T-helper 1 cell (primary cell): ENCODE results near the gene TNFAIP2.
A peak's percentile ranks its signal among the peaks of the same experiment; 100 is the strongest.
"Not testable (repeated sequence)": the region's sequence is repeated elsewhere in the genome, so short reads cannot be mapped to it uniquely, and the experiment has no call there.

Experiments used
- DNase-seq, 5 donors: peaks; one replicate each; pipeline ENCODE4 v3.0.0-alpha.2; 2012 to 2020

TNFAIP2 gene

GRCh38 chr14:103135333-103136260 lies 12.3 kb downstream of the TNFAIP2 start:
- DNase-seq: no peak

DNA sequence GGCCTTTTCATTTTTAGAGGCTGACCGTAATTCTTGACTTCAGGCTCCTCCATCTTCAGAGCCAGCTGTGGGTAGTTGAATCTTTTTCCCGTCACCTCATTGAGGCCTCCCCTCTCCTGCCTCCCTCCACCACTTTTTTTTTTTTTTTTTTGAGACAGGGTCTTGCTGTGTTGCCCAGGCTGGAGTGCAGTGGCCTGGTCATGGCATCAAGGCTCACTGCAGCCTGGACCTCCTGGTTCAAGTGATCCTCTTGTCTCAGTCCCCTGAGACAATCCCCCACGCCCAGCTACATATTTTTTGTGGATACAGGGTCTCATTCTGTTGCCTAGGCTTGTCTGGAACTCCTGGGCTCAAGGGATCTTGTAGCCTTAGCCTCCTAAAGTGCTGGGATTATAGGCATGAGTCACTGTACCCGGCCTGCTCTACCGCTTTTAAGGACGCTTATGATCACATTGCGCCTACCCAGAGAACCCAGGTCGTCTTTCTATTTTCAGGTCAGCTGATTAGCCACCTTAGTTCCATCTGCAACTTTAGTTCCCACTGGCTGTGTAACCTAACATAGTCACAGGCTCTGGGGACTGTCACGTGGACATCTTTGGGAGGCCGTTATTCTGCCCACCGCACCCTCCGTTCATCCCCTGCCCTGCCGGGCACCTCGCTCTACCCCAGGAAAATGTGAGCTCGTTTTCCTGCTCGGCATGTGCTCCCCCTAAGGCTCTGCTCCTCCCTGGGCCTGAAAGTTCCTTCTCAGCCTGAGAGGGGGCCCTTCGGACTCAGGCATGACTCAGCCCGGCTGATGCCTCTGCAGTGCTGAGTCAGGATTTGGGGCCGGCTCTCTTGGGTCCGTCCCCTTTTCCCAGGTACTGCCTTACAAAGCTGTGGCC lies 13.4 kb downstream of the TNFAIP2 start:
- no peak for DNase-seq

DNA sequence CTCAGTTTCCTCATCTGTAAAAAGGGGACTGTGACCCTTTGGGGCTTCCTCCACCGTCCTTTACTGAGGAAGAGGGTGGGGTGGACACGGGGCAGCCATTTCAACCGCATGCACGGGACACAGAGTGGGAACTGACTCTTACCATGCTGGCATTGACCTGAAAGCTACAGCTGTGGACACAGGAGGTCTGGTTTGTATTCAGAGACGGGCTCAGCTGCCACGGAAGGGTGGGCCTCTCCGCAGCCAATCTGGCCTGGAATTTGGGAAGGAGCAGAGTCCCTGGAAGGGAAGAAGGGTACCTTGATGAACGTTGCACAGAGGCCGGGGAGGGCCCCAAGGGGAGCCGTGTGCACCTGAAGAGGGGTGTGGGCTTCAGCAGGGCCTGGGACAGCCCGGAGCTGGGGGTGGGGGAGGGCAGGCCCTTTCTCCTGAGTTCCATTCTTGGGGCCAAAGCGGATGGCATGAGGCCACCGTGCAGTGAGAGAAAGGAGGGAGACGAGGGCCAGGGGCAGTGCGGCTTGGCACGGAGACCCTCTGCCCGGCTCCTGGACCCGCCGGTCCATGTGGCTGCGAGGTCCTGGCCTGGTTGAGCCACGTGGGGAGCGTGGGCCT lies 14.5 kb downstream of the TNFAIP2 start:
- no peak for DNase-seq

- DNase-seq: no peak
Observed at GRCh38 chr14:103138301-103139131, 15.3 kb downstream of the TNFAIP2 start.

DNA sequence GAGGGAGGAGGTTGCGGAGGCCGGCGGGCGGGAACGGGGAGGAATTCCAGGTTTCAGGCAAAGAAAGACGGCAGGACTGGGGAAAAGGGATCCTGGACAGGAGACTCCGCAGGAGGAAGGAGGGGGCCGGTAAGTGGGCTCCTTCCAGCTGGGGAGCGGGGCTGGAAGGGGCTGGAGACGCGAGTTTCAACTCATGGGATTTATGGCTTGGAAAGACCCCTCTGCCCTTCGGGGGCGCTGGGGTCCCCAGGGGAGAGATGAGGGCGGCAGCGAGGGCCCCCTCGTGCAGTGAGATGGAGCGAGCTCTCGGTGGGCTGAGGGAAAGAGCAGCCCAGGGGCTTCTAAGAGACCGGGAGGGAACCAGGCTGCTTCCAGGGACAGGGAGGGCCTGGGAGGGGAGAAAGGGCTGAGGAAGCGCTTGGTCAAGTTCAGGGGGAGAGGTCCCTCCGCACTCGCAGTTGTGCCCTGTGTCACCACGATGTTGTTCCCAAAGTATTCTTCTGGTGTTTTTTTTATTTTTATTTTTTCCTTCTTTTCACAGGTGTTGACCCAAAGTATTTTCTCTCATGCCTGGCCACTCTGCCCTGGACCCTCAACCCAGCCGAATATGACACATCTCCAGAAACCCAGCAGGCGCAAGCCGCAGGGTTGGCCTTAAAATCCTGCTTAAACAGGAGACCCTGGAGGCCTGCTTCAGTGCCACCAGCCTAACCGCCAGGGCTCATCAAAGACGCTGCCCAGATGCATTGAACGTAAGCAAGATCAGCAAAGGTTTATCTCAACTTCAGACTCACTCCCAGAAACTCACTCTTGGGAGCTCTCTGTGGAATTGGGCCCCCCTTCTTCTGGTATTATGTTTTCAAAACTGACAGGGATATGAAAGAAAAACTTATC lies 16.1 kb downstream of the TNFAIP2 start:
- DNase-seq: no peak

- DNase-seq: no peak
Observed at GRCh38 chr14:103140316-103141109, 17.3 kb downstream of the TNFAIP2 start.

DNA sequence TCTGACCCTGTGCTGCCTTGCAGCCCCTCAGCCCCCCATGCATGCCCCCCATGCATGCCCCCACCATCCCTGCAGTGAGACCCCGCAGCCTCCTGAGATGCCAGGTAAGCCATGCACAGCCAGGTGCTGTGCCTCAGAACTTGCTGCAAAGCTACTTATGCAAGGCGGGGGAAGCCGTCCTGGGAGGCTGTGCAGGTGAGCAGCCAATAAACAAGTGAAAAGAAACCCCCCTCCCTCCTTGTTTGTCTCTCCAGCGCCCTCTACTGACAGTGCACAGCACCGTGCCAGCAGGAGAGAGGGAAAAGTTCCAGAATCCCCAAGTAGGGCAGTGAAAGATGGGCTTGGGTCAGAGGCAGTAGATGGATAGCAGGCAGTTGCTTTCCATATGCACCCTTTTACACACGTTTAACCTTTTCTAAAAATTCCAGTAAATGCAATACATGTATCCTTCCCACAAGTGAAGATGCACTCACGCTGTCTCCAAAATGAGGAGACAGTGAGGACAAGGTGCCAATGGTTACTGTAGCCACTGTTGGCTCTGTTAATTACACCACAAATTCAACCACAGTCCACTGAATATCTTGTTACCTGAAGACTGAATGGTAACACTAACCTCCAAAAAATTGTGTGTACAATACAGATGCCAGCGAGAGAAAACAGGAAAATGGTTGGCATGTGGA lies 18.0 kb downstream of the TNFAIP2 start:
- DNase-seq: peak in 2 of 5 donors; percentile 13 to 18

DNA sequence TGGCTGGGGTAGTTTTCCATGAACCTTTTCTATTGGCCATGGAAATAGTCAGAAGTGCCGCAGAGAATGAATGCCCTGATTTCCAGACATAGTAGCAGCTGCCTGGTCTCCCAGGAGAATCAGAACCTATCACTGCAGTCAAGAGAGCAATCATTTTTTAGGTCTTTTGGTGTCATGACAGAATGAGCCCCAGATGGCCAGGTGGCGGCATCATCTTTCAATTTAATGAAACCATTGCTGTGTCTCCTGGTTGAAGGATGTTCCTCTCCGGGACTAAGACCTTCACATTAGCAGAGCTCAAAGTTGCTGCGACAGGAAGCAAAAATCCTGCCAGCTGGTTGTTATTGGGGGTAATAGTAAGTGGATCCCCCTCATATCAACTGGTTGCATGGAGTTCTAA lies 18.8 kb downstream of the TNFAIP2 start:
- DNase-seq: no peak

DNA sequence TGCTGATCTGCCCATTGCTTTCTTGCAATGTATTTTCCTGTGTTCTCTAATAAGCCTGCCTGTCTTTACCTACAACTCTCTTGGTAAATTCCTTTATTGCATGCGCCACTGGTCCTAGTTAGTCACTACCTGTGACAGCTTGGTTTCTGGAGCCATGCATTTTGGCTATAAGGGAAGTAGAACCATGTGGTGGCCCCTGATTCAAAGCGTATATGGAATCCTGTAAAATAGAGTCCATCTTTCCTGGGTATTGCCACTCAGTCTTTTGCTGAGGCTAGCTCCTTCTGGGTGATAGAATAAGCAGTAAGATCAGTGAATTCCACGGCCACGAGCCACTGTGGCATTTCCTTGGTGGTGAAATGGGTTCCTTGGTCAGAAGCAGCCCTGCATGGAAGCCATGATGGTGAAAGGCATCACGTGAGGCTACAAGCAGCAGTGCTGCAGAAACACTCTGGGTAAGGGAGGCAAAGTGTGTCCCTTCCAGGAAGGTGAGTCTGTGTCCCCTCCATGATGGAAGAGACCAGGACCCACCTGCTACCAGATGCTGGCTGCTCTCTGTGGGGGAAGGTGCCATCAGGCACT lies 19.6 kb downstream of the TNFAIP2 start:
- no peak for DNase-seq

DNA sequence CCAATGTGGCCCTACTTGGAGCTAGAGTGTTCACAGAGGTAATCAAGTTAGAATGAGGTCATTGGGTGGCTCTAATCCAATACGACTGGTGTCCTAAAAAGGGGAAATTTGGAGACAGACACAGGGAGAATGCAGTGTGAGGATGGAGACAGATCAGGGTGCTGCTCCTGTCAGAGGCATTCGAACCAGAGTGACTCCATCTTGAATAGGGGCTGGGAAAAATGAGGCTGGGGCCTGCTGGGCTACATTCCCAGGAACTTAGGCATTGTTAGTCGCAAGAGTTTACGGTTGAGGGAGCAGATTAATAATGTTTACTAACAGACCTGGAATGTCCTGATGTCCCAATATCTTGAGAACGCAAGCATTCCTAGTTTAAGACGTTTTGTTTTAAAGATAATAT lies 20.2 kb downstream of the TNFAIP2 start:
- no peak for DNase-seq

DNA sequence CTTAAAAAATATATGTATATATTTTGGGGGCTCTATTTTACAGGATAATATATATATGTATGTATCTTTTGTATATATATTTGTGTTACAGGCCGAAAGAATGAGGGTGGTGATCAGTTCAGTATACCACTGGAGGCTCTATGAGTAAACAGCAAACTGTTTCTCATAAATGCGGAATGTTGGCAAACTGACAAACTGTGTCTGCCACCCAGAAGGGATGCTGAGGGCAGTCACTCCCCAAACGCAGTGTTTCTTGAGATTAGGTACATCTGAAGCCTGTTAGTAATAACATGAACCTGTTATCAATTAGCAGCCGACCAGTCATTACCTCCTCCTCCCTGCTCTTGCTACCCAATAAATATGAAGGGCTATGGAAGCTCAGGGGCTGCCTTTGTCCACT lies 20.8 kb downstream of the TNFAIP2 start:
- no peak for DNase-seq

DNA sequence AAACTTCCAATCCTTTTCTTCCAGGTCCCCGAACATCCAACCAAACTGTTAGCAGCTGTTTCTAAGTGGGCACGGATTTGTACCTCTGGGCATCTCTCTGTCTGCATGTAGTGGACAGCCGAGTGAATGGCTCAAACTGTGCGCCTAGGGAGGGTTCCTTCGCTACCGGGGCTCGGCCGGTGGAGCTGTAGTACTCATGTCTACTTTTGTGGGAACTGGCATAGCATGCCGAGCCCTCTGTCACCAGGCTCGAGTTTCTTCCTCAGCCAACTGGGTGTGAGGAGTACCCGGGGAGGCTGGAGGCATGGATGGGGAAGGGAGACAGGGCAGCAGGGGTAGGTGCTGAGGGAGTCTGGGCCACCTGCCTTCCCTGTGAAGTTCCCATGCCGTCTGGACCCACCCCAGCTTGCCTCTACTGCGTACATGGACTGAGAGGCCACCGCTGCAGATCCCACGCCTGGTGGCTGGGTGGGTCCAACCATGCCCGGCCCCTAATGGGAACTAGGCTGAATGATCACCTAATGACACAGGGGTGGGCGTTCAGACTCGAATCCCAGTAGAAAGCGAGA lies 23.0 kb downstream of the TNFAIP2 start:
- DNase-seq: no peak

- DNase-seq: no peak
Observed at GRCh38 chr14:103149351-103150237, 26.3 kb downstream of the TNFAIP2 start.

DNA sequence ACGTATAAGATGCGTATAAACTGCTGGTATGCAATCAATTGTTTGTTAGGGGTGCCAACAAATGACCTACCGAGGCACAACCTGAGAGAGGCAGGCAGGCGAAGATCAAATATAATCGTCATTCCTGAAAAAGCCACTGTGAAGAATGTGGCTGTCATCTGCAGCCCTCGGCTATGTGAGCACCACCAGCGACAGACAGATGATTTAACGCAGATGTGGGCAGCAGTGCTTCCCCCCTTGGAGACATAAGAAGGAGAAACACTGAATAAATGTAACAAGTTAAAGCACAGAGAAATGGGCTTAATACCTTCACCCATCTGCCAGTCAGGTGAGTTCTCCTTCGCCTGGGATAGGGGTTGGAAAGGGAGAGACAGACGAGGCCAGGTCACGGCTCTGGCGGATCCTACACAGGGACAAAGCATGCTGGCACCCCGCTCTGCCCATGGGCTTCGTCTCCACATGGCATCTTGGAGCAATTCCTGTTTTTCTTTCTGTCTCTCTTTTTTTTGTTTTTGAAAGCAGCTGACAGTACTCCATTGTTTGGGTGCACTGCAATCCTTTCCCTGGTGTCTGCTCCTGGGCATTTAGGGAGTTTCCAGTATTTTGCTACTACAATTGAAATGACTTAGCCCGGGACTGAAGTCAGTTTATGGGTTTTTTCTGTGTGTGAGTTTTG lies 28.1 kb downstream of the TNFAIP2 start:
- no peak for DNase-seq

GRCh38 chr14:103155010-103155409 lies 31.7 kb downstream of the TNFAIP2 start:
- no peak for DNase-seq

DNA sequence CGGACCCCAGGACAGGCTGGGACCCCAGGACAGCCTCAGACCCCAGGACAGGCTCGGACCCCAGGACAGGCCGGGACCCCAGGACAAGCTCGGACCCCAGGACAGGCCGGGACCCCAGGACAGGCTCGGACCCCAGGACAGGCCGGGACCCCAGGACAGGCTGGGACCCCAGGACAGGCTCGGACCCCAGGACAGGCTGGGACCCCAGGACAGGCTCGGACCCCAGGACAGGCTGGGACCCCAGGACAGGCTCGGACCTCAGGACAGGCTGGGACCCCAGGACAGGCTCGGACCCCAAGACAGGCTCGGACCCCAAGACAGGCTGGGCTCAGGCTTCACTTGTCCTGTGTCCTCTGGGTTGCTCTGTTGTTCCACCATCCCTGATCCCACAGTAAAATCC lies 32.2 kb downstream of the TNFAIP2 start:
- DNase-seq: not testable (repeated sequence)

DNA sequence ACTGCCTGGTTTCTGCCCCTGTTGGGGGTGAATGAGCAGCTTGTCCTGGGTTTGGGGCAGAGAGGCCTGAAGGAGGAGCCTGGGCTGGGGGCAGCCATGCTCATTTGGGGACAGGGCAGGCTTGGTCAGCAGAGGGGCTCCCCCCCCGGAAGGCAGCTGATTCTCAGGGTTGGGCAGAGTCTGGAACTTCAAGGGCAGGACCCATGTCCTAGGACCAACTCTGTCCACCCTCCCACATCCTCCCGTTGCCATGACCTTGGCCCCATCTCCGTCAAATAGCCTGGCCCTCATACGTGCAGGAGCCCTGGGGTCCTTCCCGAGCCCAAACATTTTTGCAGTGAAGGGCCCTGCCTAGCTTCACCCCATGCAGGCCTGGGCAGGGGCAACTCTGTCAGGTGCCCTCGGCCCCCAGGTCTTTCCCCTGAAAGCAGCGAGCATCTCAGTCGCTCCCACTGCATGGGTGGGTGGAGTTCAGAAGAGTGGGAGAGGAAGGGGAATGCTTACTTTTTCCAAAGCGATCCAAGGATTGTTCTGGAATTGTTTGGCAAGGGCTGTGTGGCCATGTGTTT lies 32.6 kb downstream of the TNFAIP2 start:
- no peak for DNase-seq
